Endothelial cell (in vitro differentiated cells): ENCODE data around the gene ARMC9. TPM values are rescaled to one million over a fixed set of nuclear protein-coding genes. Genes with fewer than 3 reads are reported as not detected.

Experiments used
- DNase-seq: peaks from one replicate; pipeline ENCODE4 v3.0.0; 2021; ENCODE audit warnings: low spot score
- H3K27ac Mint-ChIP-seq: one replicate; pipeline ENCODE4 v1.8.0; 2021; ENCODE audit warnings: mixed read lengths, inconsistent platforms; ENCODE audit not compliant: unreplicated experiment
- H3K27me3 Mint-ChIP-seq: one replicate; pipeline ENCODE4 v1.8.0; 2021; ENCODE audit warnings: mild to moderate bottlenecking, moderate library complexity, mixed read lengths, inconsistent platforms; ENCODE audit not compliant: unreplicated experiment
- H3K36me3 Mint-ChIP-seq: one replicate; pipeline ENCODE4 v1.8.0; 2021; ENCODE audit warnings: mild to moderate bottlenecking, low read depth, mixed read lengths, inconsistent platforms; ENCODE audit not compliant: unreplicated experiment
- H3K4me1 Mint-ChIP-seq: one replicate; pipeline ENCODE4 v1.8.0; 2021; ENCODE audit warnings: mild to moderate bottlenecking, mixed read lengths, inconsistent platforms; ENCODE audit not compliant: unreplicated experiment
- H3K4me3 Mint-ChIP-seq: one replicate; pipeline ENCODE4 v1.8.0; 2021; ENCODE audit warnings: mild to moderate bottlenecking, mixed read lengths, inconsistent platforms; ENCODE audit not compliant: unreplicated experiment
- H3K9me3 Mint-ChIP-seq: one replicate; pipeline ENCODE4 v1.8.0; 2021; ENCODE audit warnings: mixed read lengths, inconsistent platforms; ENCODE audit not compliant: unreplicated experiment
- CTCF ChIP-seq: fragments of 200-600 bp; sonication (generic); IDR thresholded peaks from one replicate; pipeline ENCODE4 v1.5.0; 2021; ENCODE audit warnings: antibody characterized with exemption; ENCODE audit not compliant: unreplicated experiment
- total RNA-seq: library from RNA; stranded (reverse); fragmentation: NEBNext Ultra II Directional; extraction: Animal tissue kit (Norgen Biotek cat#: 25700); gene quantifications from one replicate; pipeline ENCODE4 v1.2.1, GENCODE V29; 2021; ENCODE audit not compliant: unreplicated experiment

The ARMC9 gene
- total RNA-seq, 1 donor from 2014 or later, result 18.3 TPM

GRCh38 chr2:231227310-231228162 lies 29.1 kb downstream of the ARMC9 start:
- Mint-ChIP-seq H3K36me3 (no peaks in the 10 kb centered on the region), H3K27me3 (no peaks in the 10 kb centered on the region), H3K27ac (no peak overlapping the region), H3K9me3 (no peaks in the 10 kb centered on the region), H3K4me3 (no peak overlapping the region), H3K4me1 (no peaks in the 10 kb centered on the region)
- DNase-seq, result peak; percentile 43
- peak; percentile 70 for TF ChIP-seq CTCF

GRCh38 chr2:231228223-231228622 lies 29.8 kb downstream of the ARMC9 start:
- no peak overlapping the region for H3K27ac Mint-ChIP-seq
- H3K4me1 Mint-ChIP-seq, result no peaks in the 10 kb centered on the region
- no peaks in the 10 kb centered on the region for H3K27me3 Mint-ChIP-seq
- no peak overlapping the region for H3K4me3 Mint-ChIP-seq
- H3K9me3 Mint-ChIP-seq, result no peaks in the 10 kb centered on the region
- no peak for TF ChIP-seq CTCF
- DNase-seq, result no peak
- H3K36me3 Mint-ChIP-seq, result no peaks in the 10 kb centered on the region

GRCh38 chr2:231228974-231229529 lies 30.6 kb downstream of the ARMC9 start:
- H3K27ac Mint-ChIP-seq, result peak overlapping the region; percentile 20
- H3K4me1 Mint-ChIP-seq, result no peaks in the 10 kb centered on the region
- no peak for TF ChIP-seq CTCF
- H3K4me3 Mint-ChIP-seq, result no peak overlapping the region
- H3K9me3 Mint-ChIP-seq, result no peaks in the 10 kb centered on the region
- DNase-seq, result no peak
- H3K36me3 Mint-ChIP-seq, result no peaks in the 10 kb centered on the region
- H3K27me3 Mint-ChIP-seq, result no peaks in the 10 kb centered on the region

- no peak overlapping the region for H3K4me3 Mint-ChIP-seq
- no peaks in the 10 kb centered on the region for H3K36me3 Mint-ChIP-seq
- no peak for TF ChIP-seq CTCF
- H3K27me3 Mint-ChIP-seq, result no peaks in the 10 kb centered on the region
- H3K9me3 Mint-ChIP-seq, result no peaks in the 10 kb centered on the region
- H3K27ac Mint-ChIP-seq, result no peak overlapping the region
- DNase-seq, result no peak
- no peaks in the 10 kb centered on the region for H3K4me1 Mint-ChIP-seq
Measured at GRCh38 chr2:231235217-231235616, 36.8 kb downstream of the ARMC9 start.

GRCh38 chr2:231238689-231239088 lies 40.3 kb downstream of the ARMC9 start:
- H3K4me3 Mint-ChIP-seq, result no peak overlapping the region
- no peaks in the 10 kb centered on the region for H3K36me3 Mint-ChIP-seq
- no peaks in the 10 kb centered on the region for H3K4me1 Mint-ChIP-seq
- TF ChIP-seq CTCF, result no peak
- no peak overlapping the region for H3K27ac Mint-ChIP-seq
- DNase-seq, result no peak
- H3K27me3 Mint-ChIP-seq, result no peaks in the 10 kb centered on the region
- H3K9me3 Mint-ChIP-seq, result no peaks in the 10 kb centered on the region
